GM21526 (cell line): Measurements from ENCODE around the gene VKORC1L1.
"Not testable (repeated sequence)": the region's sequence is repeated elsewhere in the genome, so short reads cannot be mapped to it uniquely, and the experiment has no call there.

ENCODE experiments used
- ATAC-seq: cut with Tn5 transposase; IDR thresholded peaks from one replicate; pipeline ENCODE4 v1.9.1; 2021; ENCODE audit warnings: moderate library complexity; ENCODE audit not compliant: unreplicated experiment, low FRiP score

Gene VKORC1L1

GRCh38 chr7:65974191-65974801, 101.4 kb downstream of the VKORC1L1 start:
- ATAC-seq = no peak

- no peak for ATAC-seq
These were observed 102.0 kb downstream of the VKORC1L1 start for GRCh38 chr7:65974876-65975275.

GRCh38 chr7:65975814-65976445, 103.1 kb downstream of the VKORC1L1 start:
- ATAC-seq = no peak

GRCh38 chr7:65976659-65977196, 103.9 kb downstream of the VKORC1L1 start:
- no peak for ATAC-seq

- ATAC-seq = no peak
These were observed 106.2 kb downstream of the VKORC1L1 start for GRCh38 chr7:65978891-65979582.

- ATAC-seq = no peak
These were observed 107.0 kb downstream of the VKORC1L1 start for GRCh38 chr7:65979583-65980477.

GRCh38 chr7:65980478-65981250, 107.8 kb downstream of the VKORC1L1 start:
- peak; percentile 68 for ATAC-seq

GRCh38 chr7:65981965-65982792, 109.3 kb downstream of the VKORC1L1 start, which contains the start of gene GUSB:
GUSB (minus strand) TSS chr7:65982213; CDS start chr7:65982183, 30 bp downstream.
- peak; percentile 78 for ATAC-seq

GRCh38 chr7:65983965-65984658, 111.2 kb downstream of the VKORC1L1 start:
- ATAC-seq = no peak

- no peak for ATAC-seq
These were observed 115.2 kb downstream of the VKORC1L1 start for GRCh38 chr7:65988084-65988483.

- ATAC-seq = not testable (repeated sequence)
These were observed 115.6 kb downstream of the VKORC1L1 start for GRCh38 chr7:65988503-65988902.

GRCh38 chr7:65989694-65990080, 116.8 kb downstream of the VKORC1L1 start:
- ATAC-seq = no peak

GRCh38 chr7:65991829-65992228, 119.0 kb downstream of the VKORC1L1 start:
- not testable (repeated sequence) for ATAC-seq

GRCh38 chr7:65992526-65992925, 119.7 kb downstream of the VKORC1L1 start:
- no peak for ATAC-seq

- ATAC-seq = not testable (repeated sequence)
These were observed 122.1 kb downstream of the VKORC1L1 start for GRCh38 chr7:65994984-65995383.

GRCh38 chr7:66000823-66001417, 128.0 kb downstream of the VKORC1L1 start:
- not testable (repeated sequence) for ATAC-seq

- ATAC-seq = not testable (repeated sequence)
These were observed 132.3 kb downstream of the VKORC1L1 start for GRCh38 chr7:66005115-66005671.
